ENCODE measurements around the gene OMA1.
A peak's percentile ranks its signal among the peaks of the same experiment; 100 is the strongest.

The OMA1 gene

DNA sequence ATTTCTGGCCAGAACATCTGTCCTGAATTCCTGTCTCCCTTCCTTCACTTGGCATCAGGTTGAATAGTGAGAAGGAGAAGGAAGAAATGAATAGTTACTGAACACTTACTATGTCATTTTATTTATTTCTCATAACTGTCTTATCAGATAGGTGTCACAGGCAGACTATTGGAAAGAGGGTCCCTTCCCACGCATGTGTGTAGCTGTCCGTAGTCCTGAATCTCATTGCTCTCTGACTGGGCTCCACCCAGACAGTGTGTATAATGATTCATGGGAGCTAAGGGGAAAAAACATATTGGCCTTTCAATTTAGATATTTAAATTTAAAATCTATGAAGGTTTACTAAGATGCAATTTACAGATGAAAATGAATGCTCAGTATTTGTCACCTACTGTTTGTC, 86.1 kb downstream of the OMA1 start:
- peak; percentile 16 for DNase-seq (ENCODE audit: low spot score)
- no peak for FAIRE-seq

DNA sequence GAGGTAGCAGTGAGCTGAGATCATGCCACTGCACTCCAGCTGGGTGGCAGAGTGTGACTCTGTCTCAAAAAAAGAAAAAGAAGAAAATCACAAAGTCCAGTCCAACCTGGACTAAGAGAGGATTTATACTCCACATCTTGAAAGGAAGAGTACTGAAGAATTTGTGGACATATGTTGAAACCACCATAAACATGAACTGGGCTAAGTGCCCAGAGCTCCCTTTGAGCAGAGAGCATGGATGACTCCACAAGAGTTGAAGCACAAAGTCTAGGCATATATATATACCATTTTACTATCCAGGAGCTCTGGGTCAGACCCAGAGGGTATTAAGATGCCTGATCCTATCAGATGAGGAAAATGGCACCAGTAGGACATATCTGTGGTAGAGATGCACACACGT, 86.6 kb downstream of the OMA1 start:
- no peak for DNase-seq (ENCODE audit: low spot score)
- no peak for FAIRE-seq

GRCh38 chr1:58457023-58457635, 89.4 kb downstream of the OMA1 start:
- FAIRE-seq (no peak), DNase-seq (ENCODE audit: low spot score) (no peak)

- no peak for FAIRE-seq
- DNase-seq (ENCODE audit: low spot score): no peak
Observed at GRCh38 chr1:58456470-58456869, 90.1 kb downstream of the OMA1 start.

DNA sequence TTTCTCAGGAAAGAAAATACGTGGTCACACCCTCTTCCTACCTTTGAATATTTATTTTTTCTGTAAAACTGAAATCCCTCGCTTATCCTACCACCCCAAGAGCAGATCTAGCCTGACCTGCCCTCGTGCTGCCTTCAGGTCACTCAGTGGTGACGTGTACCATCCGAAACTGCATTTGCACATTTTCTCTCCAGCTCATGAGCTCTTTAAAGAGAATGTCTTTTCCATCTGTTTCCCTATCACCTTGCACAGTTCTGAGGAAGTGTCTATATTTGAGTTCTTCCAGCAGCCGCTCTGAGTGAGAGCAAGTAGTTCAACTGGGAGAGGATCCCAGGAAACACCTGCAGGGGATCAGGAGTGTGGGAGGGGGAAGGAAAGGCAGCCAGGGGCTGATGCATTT, 91.7 kb downstream of the OMA1 start:
- DNase-seq (ENCODE audit: low spot score) (no peak), FAIRE-seq (no peak)

- FAIRE-seq (no peak), DNase-seq (ENCODE audit: low spot score) (no peak)
Observed at GRCh38 chr1:58454385-58454784, 92.1 kb downstream of the OMA1 start.

DNA sequence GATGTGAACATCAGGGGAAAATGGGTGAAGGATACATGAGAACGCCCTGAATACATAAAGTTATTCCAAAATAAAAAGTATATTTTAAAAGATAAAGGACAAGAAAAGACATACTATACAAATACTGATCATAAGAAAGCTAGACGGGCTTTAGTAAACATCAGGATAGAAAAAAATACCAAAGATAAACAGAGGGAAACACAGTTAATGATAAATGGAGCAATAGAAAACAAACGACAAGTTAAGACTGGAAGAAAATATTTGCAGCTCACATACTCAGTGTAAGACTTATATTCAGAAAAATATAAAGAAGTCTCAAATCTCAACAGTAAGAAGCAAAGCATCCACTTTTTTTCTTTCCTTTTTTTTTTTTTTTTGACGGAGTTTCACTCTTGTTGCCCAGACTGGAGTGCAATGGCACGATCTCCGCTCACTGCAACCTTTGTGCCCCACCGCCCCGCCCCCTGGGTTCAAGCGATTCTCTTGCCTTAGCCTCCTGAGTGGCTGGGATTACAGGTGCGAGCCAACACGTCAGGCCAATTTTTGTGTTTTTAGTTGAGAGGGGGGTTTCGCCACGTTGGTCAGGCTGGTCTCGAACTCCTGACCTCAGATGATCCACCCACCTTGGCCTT, 94.8 kb downstream of the OMA1 start:
- no peak for FAIRE-seq
- no peak for DNase-seq (ENCODE audit: low spot score)

- no peak for FAIRE-seq
- no peak for DNase-seq (ENCODE audit: low spot score)
Observed at GRCh38 chr1:58447886-58448285, 98.6 kb downstream of the OMA1 start.

DNA sequence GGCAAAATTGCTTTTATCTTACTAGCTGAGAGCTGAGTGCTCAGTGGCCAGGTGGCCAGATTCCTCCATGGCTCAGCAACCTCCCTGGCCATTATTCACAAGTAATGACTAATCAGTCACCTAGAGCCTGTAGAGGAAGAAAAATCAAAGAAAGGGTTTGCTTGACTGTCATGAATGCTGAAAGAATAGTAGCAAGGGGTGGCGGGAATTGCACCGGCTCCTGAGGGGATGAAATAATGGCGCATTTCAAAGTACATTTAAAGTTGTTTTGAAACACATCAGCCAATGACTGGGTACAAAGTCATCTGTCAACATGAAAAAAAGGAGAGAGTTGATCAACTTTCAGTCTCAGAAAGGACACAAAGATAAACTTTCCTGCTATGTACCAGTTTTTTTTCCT, 99.5 kb downstream of the OMA1 start:
- no peak for FAIRE-seq
- no peak for DNase-seq (ENCODE audit: low spot score)

GRCh38 chr1:58446368-58446767, 100.2 kb downstream of the OMA1 start:
- no peak for DNase-seq (ENCODE audit: low spot score)
- no peak for FAIRE-seq

DNA sequence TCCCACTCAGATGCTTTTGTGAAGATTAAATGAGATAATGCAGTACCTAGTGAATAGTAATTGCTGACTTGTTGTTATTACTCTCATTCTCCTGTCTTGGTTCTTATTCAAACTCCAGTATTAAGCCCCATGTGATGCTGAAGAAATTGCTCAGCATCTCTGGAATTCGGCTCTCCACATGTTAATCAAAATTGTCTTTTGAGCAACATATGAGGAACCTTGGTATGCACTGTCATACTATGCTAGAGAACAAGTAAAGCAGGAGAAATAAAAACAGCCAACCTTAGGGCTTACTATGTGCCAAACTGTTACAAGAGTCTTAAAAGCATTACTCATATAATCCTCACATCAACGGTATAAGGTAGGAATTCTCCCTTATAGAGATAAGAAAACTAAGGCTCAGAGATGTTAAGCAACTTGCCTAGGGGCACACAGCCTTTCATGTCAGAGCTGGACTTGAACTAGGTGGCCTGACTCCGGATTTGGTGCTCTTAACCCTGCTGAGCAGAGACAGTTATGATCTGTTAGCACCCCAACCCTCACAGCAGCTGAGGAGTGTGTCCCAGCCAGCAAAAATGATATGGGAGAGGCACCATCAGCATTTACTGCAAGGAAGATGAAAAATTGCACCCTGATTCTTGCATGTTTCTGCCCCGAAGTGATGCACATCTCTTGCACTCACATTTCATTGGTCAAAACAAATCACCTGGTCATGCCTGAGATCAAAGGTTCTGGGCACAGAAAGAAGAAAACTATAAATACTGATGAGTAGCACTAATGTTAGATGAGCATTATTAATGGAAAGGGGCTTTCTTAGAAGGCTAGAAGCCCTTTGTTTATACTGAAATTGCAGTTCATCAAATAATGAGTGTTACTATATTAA, 102.3 kb downstream of the OMA1 start:
- DNase-seq (ENCODE audit: low spot score) (no peak), FAIRE-seq (no peak)

GRCh38 chr1:58442114-58442513, 104.4 kb downstream of the OMA1 start:
- FAIRE-seq: no peak
- DNase-seq (ENCODE audit: low spot score): no peak

GRCh38 chr1:58441699-58442098, 104.8 kb downstream of the OMA1 start:
- FAIRE-seq (no peak), DNase-seq (ENCODE audit: low spot score) (no peak)

GRCh38 chr1:58440696-58441095, 105.8 kb downstream of the OMA1 start:
- no peak for FAIRE-seq
- no peak for DNase-seq (ENCODE audit: low spot score)

GRCh38 chr1:58439946-58440345, 106.6 kb downstream of the OMA1 start:
- DNase-seq (ENCODE audit: low spot score) (no peak), FAIRE-seq (no peak)

- DNase-seq (ENCODE audit: low spot score): no peak
- FAIRE-seq: no peak
Observed at GRCh38 chr1:58438468-58438867, 108.1 kb downstream of the OMA1 start.

GRCh38 chr1:58437623-58438022, 108.9 kb downstream of the OMA1 start:
- DNase-seq (ENCODE audit: low spot score) (no peak), FAIRE-seq (no peak)

DNA sequence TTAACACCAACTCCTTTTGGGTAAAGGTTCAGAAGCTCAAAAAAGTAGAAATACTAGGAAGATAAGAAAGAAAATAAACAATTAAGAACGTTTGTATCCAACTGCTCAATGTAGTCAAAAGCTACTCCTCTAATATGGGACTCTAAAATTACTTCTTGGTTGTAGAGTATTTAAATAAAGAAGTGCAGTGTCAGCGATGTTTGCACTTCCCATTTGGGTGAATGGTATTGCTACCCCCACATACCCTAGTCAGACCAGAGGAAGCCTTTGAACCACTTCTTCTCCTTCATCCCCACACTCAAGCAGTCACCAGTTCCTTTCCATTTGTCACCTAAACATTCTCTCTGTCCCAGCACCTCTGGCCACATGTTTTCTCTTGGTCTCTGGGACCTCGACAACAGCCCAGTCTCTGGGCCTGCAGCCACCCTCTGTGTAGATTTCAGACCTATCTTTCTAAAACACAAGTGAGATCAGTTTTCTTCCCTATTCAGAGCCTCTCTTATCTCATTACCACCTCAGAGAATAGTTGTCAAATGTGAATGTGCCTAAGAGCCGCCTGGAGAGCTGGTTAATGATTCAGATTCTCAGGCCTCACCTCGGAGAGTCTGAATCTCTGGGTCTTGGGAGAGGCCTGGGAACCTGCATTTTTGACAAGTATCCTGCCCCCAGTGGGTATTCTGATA, 109.8 kb downstream of the OMA1 start:
- DNase-seq (ENCODE audit: low spot score) (no peak), FAIRE-seq (no peak)

DNA sequence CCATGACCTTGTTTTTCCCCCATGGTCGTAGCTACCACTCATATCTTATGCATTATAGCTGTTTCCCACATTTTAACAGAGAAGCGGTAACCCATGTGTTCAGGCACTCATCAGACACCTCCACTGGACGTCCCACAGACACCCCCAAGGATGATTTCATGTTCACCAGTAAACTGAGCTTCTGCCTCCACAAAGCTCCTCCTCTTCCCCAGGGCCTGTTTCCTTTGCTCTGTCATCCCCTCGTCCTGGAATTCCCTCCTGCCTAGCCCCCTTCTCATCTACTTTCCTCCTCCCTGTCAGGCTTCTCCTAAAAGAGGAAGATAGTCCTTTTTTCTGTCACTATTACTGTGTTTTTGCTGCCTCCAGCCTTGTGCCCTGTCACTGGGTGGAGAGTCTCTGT, 111.2 kb downstream of the OMA1 start:
- no peak for FAIRE-seq

GRCh38 chr1:58434607-58435006, 111.9 kb downstream of the OMA1 start:
- DNase-seq (ENCODE audit: low spot score) (no peak), FAIRE-seq (no peak)

More for the DNA sequence above, 111.2 kb downstream of the OMA1 start:
- no peak for DNase-seq (ENCODE audit: low spot score)

DNA sequence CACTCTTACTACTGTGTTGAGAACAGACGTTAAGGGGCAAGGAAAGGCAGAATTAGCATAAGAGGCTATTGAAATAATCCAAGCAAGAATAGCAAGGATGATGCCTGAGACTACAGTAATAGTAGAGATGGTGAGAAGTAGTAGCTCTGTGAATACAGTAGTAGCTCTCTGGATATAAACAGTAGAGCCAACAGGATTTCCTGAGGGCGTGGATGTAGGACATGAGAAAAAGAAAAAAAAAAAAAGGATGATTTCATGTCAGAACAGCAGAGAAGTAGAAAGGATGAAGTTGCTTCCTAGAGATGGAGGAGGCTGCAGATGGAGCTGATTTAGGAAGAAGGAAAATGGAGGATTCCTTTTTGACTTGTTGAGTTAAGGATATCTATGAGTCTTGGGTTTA, 112.3 kb downstream of the OMA1 start:
- FAIRE-seq: no peak
- DNase-seq (ENCODE audit: low spot score): no peak
